HG03439 (cell line): ENCODE results near the gene AIRE.
"Not testable (repeated sequence)": the region's sequence is repeated elsewhere in the genome, so short reads cannot be mapped to it uniquely, and the experiment has no call there.

Source experiments
- ATAC-seq: cut with Tn5 transposase; IDR thresholded peaks from one replicate; pipeline ENCODE4 v1.9.1; 2021; ENCODE audit warnings: mild to moderate bottlenecking, moderate library complexity; ENCODE audit not compliant: unreplicated experiment

AIRE gene

GRCh38 chr21:44285138-44285992, at the start of gene AIRE:
Gene AIRE (plus strand): TSS chr21:44285876. CDS start chr21:44286007, 131 bp downstream.
- no peak for ATAC-seq

GRCh38 chr21:44240353-44240752, 45.3 kb upstream of the AIRE start:
- not testable (repeated sequence) for ATAC-seq

- not testable (repeated sequence) for ATAC-seq
Measured at GRCh38 chr21:44240842-44241241, 44.8 kb upstream of the AIRE start, which contains the start of gene ICOSLG. Gene ICOSLG (minus strand): TSS chr21:44240943. CDS start chr21:44240817, 126 bp downstream.

GRCh38 chr21:44241281-44241680, 44.4 kb upstream of the AIRE start:
- not testable (repeated sequence) for ATAC-seq

GRCh38 chr21:44243980-44244379, 41.7 kb upstream of the AIRE start:
- peak; percentile 49 for ATAC-seq

GRCh38 chr21:44247904-44248303, 37.8 kb upstream of the AIRE start:
- ATAC-seq, result not testable (repeated sequence)

GRCh38 chr21:44249204-44250037, 36.3 kb upstream of the AIRE start:
- ATAC-seq, result not testable (repeated sequence)

GRCh38 chr21:44253832-44254710, 31.6 kb upstream of the AIRE start:
- no peak for ATAC-seq

- ATAC-seq, result no peak
Measured at GRCh38 chr21:44255511-44255981, 30.1 kb upstream of the AIRE start.

GRCh38 chr21:44258056-44258725, 27.5 kb upstream of the AIRE start:
- no peak for ATAC-seq

- ATAC-seq, result no peak
Measured at GRCh38 chr21:44259082-44259705, 26.5 kb upstream of the AIRE start.

- no peak for ATAC-seq
Measured at GRCh38 chr21:44260066-44260465, 25.6 kb upstream of the AIRE start.

- no peak for ATAC-seq
Measured at GRCh38 chr21:44260791-44261631, 24.7 kb upstream of the AIRE start.

GRCh38 chr21:44261675-44262295, 23.9 kb upstream of the AIRE start, which contains the start of gene DNMT3L:
Gene DNMT3L (minus strand): TSS chr21:44261897. CDS start chr21:44261259, 638 bp downstream.
- ATAC-seq, result no peak

- no peak for ATAC-seq
Measured at GRCh38 chr21:44262338-44263056, 23.2 kb upstream of the AIRE start.

GRCh38 chr21:44263221-44263760, 22.4 kb upstream of the AIRE start:
- ATAC-seq, result no peak

- ATAC-seq, result no peak
Measured at GRCh38 chr21:44263768-44264167, 21.9 kb upstream of the AIRE start.
